Activated T-cell treated with anti-CD3 and anti-CD28 coated beads for 24 hours (primary cell): ENCODE results near the gene FGF8.

ENCODE experiments used
- DNase-seq: peaks from one replicate; pipeline ENCODE4 v3.0.0-alpha.2; 2020; ENCODE audit warnings: low read depth

FGF8 gene

DNA sequence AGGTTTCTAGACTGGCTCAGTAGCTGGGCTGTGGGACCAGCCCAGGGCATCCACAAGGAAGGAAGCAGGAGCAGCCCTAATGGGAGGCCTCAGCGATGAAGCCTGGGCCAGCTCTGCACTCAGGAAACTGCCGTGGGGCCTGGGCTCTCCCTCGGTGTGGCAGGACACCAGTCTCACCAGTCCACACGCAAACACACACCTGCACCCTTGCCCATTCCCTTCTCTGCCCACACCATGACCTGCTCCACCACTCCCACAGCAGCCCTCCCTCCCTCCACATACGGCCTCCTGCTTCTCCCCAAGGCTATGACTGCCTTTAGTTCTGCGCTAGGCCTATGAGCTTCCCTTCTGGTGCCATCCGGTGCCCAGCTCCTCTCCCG lies 7.1 kb downstream of the FGF8 start:
- no peak for DNase-seq

DNA sequence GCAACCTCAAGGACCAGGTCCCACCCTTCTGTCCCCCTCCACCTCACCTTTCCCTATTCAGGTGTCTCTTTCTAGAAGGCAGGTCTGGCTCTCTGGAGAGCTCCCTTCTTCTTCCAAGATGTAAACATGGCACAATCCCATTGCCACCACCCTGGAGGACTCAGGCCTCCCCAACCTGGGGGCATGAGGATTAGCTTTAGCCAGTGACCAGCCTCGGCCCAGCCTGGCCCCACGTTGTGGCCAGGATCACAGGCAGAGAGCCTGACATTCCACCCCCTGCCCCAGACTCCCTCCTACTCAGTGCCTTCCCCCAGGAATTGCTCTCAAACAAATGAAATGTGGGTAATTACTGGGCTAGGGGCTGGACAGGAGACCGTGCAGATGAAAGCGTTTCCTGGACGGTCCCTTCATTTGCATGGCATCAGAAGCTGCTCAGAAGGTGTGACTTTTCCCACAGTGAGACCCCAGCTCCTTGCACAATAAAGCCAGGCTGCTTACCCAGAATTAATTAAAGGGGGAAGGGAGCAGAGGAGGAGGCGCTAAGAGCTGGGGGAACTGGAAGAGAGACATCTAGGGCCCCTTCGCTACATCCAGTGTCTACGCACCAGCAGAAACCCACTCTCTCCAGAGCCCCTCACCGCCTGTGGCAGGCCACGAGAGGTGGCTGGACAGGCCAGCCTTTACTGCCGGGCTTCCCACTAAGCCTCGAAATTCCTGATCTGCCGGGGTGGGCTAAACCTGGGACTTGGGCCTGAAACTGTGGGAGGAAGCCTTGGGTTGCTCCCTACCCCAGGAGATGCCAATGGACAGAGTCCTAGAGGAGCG lies 7.7 kb downstream of the FGF8 start:
- no peak for DNase-seq

GRCh38 chr10:101767600-101767945 lies 8.3 kb downstream of the FGF8 start:
- no peak for DNase-seq

DNA sequence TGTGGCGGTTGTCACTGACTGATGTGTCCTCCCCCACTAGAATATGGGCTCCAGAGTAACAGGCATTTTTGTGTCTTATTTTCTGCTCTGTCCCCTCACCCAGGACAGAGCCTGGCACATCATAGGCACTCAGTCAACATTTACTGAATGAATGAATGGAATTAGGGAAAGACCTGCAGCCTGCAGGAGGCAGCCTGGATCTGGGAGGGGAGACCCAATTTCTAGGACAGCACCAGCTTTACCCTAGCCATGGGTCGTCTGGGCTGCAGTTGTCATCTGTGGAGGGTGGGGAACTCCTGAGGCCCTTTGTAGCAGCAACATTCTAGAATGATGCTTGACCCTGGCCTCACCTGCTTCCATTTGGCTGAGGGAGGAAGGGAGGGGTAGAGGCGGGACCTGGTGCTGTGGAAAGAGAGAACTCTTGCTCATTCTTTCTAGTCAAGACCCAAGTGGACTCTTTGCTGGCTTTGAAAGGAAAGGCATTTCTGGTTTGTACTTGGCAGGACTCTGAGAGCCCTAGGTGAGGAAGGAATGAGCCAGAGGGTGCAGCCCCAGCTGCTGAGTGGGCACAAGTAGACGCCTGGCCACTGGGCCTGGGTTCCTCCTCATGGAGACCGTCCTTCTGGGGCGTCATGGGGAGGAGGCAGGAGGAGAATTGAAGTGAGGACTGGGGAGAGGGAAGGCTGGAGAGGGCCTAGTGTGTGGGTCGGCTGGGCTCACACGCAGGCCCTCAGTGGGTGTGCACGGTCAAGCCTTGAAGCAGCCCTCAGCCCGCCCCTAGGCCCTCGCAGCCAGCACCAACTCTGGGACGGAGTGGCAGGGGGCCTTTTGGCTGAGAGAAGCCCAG lies 8.9 kb downstream of the FGF8 start:
- no peak for DNase-seq

- no peak for DNase-seq
Observed at GRCh38 chr10:101766306-101766705, 9.6 kb downstream of the FGF8 start.

GRCh38 chr10:101763141-101763846 lies 12.6 kb downstream of the FGF8 start:
- DNase-seq = no peak

- DNase-seq = no peak
Observed at GRCh38 chr10:101762736-101763135, 13.2 kb downstream of the FGF8 start.

- no peak for DNase-seq
Observed at GRCh38 chr10:101761226-101761625, 14.7 kb downstream of the FGF8 start.

- DNase-seq = no peak
Observed at GRCh38 chr10:101760510-101760909, 15.4 kb downstream of the FGF8 start.

DNA sequence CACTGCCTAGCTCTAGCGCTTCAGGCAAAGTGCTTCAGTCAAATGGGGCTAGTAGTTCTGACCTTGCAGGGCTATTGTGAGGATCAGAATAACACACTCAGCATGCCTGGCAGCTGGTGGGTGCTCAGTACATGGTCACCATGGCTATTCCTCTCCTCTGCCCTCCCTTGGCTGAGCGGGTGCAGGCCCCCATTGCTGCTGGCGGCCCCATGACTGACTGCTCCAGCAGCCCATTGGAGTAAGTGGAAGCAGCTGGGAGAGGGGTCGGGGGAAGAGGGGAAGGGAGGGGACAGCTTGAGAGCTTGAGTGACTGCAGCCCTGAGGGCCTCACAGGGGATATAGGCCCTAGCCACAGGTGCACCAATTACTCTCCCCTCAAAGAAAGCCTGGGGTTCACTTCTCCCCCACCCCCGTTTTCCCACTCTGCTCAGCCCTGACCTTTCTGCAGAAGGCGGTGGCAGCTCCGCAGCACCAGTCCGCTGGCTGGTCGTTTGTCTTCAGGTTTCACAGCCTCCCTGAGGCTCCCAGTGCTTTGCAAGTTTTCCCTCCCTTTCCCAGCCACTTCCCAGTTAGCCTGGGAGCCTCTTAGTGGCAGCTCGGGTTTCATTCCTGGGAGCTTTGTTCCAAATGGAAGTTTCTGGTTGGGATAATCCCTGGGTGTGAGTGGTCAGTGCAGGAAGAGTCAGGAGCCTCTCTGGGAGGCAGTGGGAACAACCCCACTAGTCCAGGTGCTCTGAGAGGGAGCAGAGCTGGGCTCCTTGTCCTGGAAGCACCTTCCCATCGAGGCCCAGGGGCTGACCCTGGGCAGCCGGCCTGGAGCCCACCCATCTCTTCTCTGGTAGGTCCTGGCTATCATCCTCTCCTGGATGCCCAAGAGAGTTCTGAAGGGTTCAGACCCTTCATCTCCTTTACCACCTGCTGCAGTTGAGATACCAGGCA lies 16.3 kb downstream of the FGF8 start:
- DNase-seq = no peak

- DNase-seq = no peak
Observed at GRCh38 chr10:101758858-101759257, 17.1 kb downstream of the FGF8 start.

DNA sequence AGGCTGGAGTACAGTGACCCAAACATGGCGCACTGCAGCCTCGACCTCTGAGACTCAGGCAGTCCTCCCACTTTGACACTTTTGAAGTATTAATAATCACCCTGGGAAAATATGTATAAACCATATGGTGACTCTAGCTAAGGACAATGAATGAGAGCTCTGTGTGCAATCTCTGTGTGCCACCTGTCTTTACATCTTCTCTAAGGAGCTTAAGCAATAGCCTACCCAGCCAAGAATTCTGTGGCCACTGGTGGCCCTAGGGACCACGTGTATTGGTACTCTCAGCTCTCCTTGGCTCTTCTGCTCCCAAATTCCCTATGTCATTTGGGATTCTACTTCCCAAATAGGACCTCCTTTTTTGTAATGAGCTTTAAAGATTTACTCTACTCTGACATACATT lies 23.7 kb downstream of the FGF8 start:
- DNase-seq = no peak

- no peak for DNase-seq
Observed at GRCh38 chr10:101749047-101750016, 26.6 kb downstream of the FGF8 start.

GRCh38 chr10:101748496-101748895 lies 27.4 kb downstream of the FGF8 start:
- no peak for DNase-seq

DNA sequence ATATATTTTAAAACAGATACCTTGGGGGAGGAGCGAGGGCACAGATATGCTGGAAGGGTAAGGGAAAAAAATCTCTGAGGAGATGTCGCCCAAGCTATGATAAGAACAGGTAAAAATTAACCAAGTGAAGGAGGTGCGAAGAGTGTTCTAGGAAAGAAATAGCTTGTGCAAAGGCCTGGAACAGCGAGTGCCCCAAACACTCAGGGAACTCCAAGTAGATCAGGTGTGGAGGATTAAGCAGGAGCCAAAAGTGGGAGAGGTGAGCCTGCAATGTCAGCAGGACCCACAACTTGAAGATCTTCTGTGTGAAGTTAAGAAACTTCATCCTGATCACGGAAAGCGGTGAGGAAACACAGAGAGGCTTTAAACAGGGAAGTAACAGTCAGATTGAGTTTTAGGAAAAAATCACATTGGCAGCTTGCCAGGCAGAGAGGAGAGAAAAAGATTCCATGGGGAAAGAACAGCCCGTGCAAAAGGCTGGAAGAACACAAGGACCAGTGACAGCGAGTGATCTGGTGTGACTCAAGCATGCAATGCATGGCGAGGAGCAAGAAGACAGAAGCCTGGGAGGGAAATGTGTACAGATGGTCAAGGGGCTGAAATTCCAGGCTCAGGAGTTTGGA lies 30.7 kb downstream of the FGF8 start:
- DNase-seq = no peak

DNA sequence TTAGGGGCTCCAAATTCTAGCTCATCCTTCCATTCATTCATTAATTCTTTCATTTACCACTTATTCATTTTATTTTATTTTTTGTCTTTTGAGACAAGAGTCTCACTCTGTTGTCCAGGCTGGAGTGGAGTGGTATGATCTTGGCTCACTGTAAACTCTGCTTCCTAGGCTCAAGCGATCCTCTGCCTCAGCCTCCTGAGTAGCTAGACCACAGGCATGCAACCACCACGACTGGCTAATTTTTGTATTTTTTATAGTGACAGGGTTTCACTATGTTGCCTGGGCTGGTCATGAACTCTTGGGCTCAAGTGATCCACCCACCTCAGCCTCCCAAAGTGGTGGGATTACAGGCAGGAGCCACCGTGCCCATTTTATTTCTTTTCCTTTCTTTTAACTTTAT lies 31.6 kb downstream of the FGF8 start:
- DNase-seq = no peak

- no peak for DNase-seq
Observed at GRCh38 chr10:101741938-101742337, 34.0 kb downstream of the FGF8 start.

GRCh38 chr10:101736666-101737065 lies 39.2 kb downstream of the FGF8 start:
- no peak for DNase-seq

DNA sequence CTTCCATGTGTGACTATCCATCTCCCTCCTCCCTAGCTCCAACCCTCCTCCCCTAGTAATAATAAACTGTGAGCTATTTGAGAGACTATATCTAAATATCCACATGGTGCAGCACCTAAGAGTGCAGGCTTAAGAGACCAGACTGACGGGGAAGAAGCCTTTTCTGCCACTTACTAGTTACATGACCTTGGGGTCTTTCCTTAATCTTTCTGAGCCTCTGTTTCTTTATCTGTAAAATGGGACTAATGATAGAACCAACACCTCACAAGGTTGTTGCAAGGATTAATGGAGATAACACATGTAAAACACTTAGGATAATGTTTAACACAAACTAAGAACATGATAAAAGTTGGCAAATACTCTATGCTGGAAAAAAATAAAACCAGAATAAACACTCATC lies 43.8 kb downstream of the FGF8 start:
- DNase-seq = no peak

- DNase-seq = no peak
Observed at GRCh38 chr10:101726115-101726387, 49.9 kb downstream of the FGF8 start.
